Activated CD8-positive, alpha-beta memory T cell treated with anti-CD3 and anti-CD28 coated beads, Interleukin-2, amount 10 ng/mL, durations not matched to agents 7 days and 5 days (primary cell): ENCODE results near the gene PLEKHD1. TPM values are rescaled to one million over a fixed set of nuclear protein-coding genes. Genes with fewer than 3 reads are reported as not detected.
"Not testable (repeated sequence)": the region's sequence is repeated elsewhere in the genome, so short reads cannot be mapped to it uniquely, and the experiment has no call there.

Source experiments
- ATAC-seq: fragments of 150-1000 bp; cut with Tn5 transposase; one replicate; pipeline ENCODE4 v1.10.0; 2021; ENCODE audit warnings: moderate library complexity
- CTCF ChIA-PET: fragments of 350-600 bp; sonication (Branson Sonifier 250); formaldehyde crosslinking; loops from one replicate; lab custom pipeline; 2021; ENCODE audit warnings: antibody characterized with exemption; lab: Charles Lee
- DNase-seq: peaks from one replicate; pipeline ENCODE4 v3.0.0-alpha.2; 2020
- H3K27ac Mint-ChIP-seq: one replicate; pipeline ENCODE4 v1.8.0; 2021; ENCODE audit warnings: mild to moderate bottlenecking, mixed read lengths
- H3K27me3 Mint-ChIP-seq: one replicate; pipeline ENCODE4 v1.8.0; 2021; ENCODE audit warnings: mixed read lengths
- H3K36me3 Mint-ChIP-seq: one replicate; pipeline ENCODE4 v1.8.0; 2021; ENCODE audit warnings: mild to moderate bottlenecking, mixed read lengths
- H3K4me1 Mint-ChIP-seq: one replicate; pipeline ENCODE4 v1.8.0; 2021; ENCODE audit warnings: mixed read lengths
- H3K4me3 Mint-ChIP-seq: one replicate; pipeline ENCODE4 v1.8.0; 2021; ENCODE audit warnings: mild to moderate bottlenecking, moderate library complexity, mixed read lengths
- H3K9me3 Mint-ChIP-seq: one replicate; pipeline ENCODE4 v1.8.0; 2022; ENCODE audit warnings: low read depth, mixed read lengths
- total RNA-seq, 2 experiments: library from RNA; stranded (reverse); gene quantifications; one replicate each; pipeline ENCODE4 v1.2.3, GENCODE V29; 2021

Gene PLEKHD1
- total RNA-seq, 2 experiments from 2014 or later: 0.05 to 0.12 TPM

DNA sequence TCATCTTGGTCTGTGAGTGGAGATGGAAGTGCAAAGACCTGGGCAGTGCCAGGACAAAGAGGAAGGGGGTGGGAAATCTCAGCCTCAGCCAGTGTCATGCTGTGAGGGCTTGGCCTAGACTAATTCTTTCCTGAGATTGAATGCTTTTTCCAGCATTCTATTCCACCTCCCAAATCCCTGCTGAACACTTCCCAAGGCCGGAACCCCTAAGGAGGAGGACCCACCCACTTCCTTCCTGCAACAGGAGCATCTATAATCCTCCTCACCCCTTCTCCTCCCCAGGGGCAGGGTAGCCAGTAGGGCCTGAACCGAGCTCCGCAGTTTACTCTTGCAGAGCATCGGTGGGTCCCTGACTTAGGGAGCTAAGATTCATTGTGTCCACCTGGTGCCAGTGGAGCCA is 3.2 kb downstream of the PLEKHD1 start:
- ATAC-seq: no peak
- no peak overlapping the region for H3K4me3 Mint-ChIP-seq

DNA sequence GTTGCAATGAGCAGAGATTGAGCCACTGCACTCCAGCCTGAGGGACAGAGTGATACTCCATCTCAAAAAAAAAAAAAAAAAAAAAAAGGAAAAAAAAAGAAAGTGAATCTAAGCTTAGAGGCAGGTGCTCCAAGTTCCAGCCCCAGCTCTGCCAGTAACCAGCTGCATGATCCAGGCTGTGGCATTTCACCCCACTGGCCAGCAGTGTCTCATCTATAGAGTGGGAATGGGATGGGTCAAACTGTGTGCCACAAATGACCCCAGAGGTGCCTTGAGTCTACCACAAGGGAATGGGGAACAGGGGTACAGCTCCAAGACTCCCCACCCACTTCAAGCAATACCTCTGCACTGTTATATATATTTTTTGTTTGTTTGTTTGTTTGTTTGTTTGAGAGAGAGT is 5.0 kb downstream of the PLEKHD1 start:
- Mint-ChIP-seq H3K36me3 (no peaks in the 10 kb centered on the region), H3K4me3 (no peak overlapping the region), H3K27ac (no peak overlapping the region), H3K9me3 (no peaks in the 10 kb centered on the region), H3K27me3 (peaks cover 32% of the 10 kb centered on the region), H3K4me1 (no peaks in the 10 kb centered on the region)
- ATAC-seq (no peak), DNase-seq (no peak)
- CTCF ChIA-PET: interaction anchor here (1.5 kb wide), 1 partner anchor 10 kb away, joined by 4 read pairs; no protein-coding TSS in a partner anchor

More for the DNA sequence above, 3.2 kb downstream of the PLEKHD1 start:
- CTCF ChIA-PET: interaction anchor here (0.6 to 1.5 kb wide), 2 partner anchors 8 to 13 kb away, joined by 3 to 4 read pairs; no protein-coding TSS in a partner anchor
- Mint-ChIP-seq H3K36me3 (no peaks in the 10 kb centered on the region), H3K27ac (no peak overlapping the region), H3K27me3 (peaks cover 41% of the 10 kb centered on the region), H3K9me3 (no peaks in the 10 kb centered on the region), H3K4me1 (peaks cover 2% of the 10 kb centered on the region)
- no peak for DNase-seq

DNA sequence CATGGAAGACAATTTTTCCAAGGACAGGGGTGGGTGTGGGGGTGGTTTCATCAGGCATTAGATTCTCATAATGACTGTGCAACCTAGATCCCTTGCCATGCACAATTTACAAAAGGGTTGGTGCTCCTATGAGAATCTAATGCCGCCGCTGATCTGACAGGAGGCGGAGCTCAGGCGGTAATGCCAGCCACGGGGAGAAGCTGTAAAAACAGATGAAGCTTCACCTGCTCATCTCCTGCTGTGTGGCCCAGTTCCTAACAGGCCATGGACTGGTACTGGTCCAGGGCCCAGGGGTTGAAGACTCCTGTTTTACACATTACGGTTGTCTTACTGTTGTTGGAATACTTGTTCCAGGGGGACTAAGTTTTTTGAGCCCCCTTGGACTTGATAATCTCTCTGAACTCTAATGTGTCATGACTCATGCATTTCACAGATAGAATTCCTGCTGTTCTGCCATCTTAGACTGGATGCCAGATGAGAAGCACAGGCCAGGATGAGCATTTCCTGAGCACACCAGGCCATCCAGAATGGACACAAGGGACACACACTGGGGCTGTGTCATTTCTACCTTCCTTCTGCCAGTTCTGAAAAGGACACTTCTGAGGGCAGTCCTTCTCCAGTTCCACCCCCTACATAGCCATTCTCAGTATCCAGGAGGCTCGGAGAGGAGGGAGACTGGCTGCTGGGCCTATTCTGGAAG is 5.8 kb downstream of the PLEKHD1 start:
- DNase-seq: no peak
- no peak for ATAC-seq
- H3K9me3 Mint-ChIP-seq: no peaks in the 10 kb centered on the region
- H3K4me3 Mint-ChIP-seq: no peak overlapping the region
- H3K27ac Mint-ChIP-seq: no peak overlapping the region
- CTCF ChIA-PET: no interaction called here
- H3K27me3 Mint-ChIP-seq: peaks cover 26% of the 10 kb centered on the region
- H3K36me3 Mint-ChIP-seq: no peaks in the 10 kb centered on the region
- no peaks in the 10 kb centered on the region for H3K4me1 Mint-ChIP-seq

DNA sequence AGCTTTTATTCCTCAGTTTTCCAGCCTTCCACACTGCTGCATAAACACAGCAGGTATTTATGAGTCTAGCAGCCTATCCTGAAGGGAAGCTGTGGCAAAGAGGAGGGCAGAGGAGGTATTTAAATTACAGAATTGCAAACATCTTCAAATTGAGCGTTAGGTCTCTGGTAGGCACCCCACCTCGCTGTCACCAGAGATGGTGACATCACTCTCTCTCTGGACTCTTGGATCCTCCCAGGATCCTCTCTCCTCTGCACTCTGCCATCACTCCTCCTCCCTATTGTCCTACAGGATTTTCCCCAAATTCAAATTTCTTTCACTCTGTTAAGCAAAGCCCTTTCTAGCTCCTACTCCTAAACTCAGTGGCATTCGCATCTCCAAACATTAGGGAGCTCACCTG is 6.7 kb downstream of the PLEKHD1 start:
- Mint-ChIP-seq H3K36me3 (no peaks in the 10 kb centered on the region), H3K4me1 (no peaks in the 10 kb centered on the region), H3K27ac (no peak overlapping the region), H3K4me3 (no peak overlapping the region), H3K9me3 (no peaks in the 10 kb centered on the region), H3K27me3 (peaks cover 18% of the 10 kb centered on the region)
- no peak for ATAC-seq
- CTCF ChIA-PET: no interaction called here
- DNase-seq: no peak

DNA sequence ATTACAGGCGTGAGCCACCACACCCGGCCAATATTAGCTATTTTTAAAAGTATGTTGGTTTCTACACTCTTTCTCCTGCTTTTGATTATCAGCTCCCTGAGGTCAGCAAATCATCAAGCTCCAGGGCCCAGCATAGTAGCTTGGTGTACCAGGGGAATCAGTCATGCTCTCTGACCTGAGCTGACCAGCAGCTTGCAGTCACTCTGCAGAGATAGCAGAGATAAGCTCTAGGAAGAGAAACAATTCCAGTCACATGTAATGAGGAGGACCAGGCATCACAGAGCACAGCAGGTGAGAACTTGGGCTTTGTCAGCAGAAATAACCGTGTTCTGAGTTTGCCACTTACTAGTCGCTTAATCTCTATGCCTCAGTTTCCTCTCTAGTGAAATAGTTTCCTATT is 8.5 kb downstream of the PLEKHD1 start:
- H3K27ac Mint-ChIP-seq: no peak overlapping the region
- CTCF ChIA-PET: interaction anchor here (0.6 kb wide), 1 partner anchor 14 kb away, joined by 5 read pairs; no protein-coding TSS in a partner anchor
- no peaks in the 10 kb centered on the region for H3K9me3 Mint-ChIP-seq
- no peak for ATAC-seq
- peaks cover 6% of the 10 kb centered on the region for H3K27me3 Mint-ChIP-seq
- DNase-seq: no peak
- no peak overlapping the region for H3K4me3 Mint-ChIP-seq
- H3K4me1 Mint-ChIP-seq: no peaks in the 10 kb centered on the region
- no peaks in the 10 kb centered on the region for H3K36me3 Mint-ChIP-seq

DNA sequence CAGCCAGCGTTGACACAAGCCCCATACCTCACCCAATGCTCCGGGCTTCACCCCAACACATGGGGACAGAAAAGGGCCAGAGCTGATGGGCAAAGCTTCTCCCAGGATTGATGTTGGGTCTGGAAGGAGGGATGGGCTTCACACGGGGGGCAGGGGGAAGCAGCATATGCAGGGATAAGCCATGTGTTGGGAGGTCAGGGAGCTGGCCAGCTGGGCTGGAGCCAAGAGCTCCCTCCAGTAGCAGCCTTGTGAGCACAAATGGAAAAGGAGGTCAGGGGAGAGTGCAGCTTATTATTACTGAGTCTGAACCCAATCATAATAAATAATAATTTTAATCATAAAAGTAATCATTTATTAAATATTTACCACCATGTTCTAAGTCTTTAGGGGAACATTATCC is 9.3 kb downstream of the PLEKHD1 start:
- CTCF ChIA-PET: no interaction called here
- Mint-ChIP-seq H3K36me3 (no peaks in the 10 kb centered on the region), H3K4me1 (no peaks in the 10 kb centered on the region), H3K27ac (no peak overlapping the region), H3K27me3 (peaks cover 5% of the 10 kb centered on the region), H3K9me3 (no peaks in the 10 kb centered on the region), H3K4me3 (no peak overlapping the region)
- ATAC-seq: no peak
- no peak for DNase-seq

DNA sequence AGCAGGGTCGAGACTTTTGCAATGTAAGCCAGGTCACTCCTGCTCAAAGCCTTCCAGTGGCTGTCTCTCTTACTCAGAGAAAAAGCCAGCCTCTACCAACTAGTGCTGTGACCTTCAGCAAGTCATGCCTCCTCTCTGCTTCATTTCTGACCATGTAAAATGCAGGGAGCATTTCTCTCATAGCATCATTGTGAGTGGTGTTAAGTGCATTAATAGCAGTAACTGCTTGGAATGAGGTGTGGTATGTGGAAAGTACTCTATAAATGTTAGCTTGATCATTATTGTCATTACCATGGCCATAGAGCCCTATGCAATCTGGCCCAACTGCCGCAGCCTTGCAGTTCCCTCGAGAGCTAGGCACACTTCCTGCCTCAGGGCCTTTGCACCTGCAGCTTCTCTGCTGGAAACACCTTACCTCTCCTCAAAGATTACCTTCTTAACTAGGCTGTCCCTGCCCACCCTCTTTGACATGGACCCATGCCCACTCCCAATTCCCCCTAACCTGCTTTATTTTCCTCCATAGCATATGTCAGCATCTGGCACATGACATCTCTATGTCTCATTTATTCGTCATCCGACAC is 10.9 kb downstream of the PLEKHD1 start:
- Mint-ChIP-seq H3K36me3 (no peaks in the 10 kb centered on the region), H3K9me3 (no peaks in the 10 kb centered on the region), H3K4me1 (no peaks in the 10 kb centered on the region), H3K4me3 (no peak overlapping the region), H3K27ac (no peak overlapping the region), H3K27me3 (peaks cover 5% of the 10 kb centered on the region)
- CTCF ChIA-PET: no interaction called here
- ATAC-seq (no peak), DNase-seq (no peak)

DNA sequence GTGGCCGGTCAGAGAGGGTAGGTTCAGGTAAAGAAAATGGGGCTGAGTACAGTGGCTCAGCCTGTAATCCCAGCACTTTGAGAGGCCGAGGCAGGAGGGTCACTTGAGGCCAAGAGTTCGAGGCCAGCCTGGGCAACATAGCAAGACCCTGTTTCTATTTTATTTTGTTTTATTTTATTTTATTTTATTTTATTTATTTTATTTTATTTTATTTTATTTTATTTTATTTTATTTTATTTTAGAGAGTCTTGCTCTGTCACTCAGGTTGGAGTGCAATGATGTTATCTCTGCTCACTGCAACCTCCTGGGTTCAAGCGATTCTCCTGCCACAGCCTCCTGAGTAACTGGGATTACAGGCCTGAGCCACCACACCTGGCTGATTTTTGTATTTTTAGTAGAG is 13.3 kb downstream of the PLEKHD1 start:
- H3K4me3 Mint-ChIP-seq, CTCF ChIA-PET, H3K9me3 Mint-ChIP-seq, ATAC-seq, DNase-seq, H3K27ac Mint-ChIP-seq, H3K36me3 Mint-ChIP-seq, H3K4me1 Mint-ChIP-seq: not testable (repeated sequence)
- H3K27me3 Mint-ChIP-seq: peaks cover 10% of the 10 kb centered on the region

DNA sequence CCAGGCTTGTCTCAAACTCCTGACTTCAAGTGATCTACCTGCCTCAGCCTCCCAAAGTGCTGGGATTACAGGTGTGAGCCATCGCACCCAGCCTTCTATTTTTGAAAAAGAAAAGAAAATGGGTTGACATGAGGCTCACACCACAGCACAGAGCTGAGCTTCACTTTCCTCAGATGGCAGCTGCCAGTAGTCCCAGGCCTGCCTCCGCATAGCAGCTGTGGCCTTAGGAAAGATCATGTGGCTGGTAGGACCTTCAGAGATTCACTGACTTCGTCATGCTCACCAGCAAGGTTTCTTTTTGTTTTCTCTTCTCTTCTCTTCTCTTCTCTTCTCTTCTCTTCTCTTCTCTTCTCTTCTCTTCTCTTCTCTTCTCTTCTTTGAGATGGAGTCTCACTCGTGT is 13.8 kb downstream of the PLEKHD1 start:
- not testable (repeated sequence) for H3K4me3 Mint-ChIP-seq, H3K9me3 Mint-ChIP-seq, H3K27me3 Mint-ChIP-seq, H3K4me1 Mint-ChIP-seq, H3K27ac Mint-ChIP-seq, ATAC-seq, H3K36me3 Mint-ChIP-seq, DNase-seq
- CTCF ChIA-PET: interaction anchor here (0.9 kb wide), 1 partner anchor 329 kb away, joined by 3 read pairs; no protein-coding TSS in a partner anchor

DNA sequence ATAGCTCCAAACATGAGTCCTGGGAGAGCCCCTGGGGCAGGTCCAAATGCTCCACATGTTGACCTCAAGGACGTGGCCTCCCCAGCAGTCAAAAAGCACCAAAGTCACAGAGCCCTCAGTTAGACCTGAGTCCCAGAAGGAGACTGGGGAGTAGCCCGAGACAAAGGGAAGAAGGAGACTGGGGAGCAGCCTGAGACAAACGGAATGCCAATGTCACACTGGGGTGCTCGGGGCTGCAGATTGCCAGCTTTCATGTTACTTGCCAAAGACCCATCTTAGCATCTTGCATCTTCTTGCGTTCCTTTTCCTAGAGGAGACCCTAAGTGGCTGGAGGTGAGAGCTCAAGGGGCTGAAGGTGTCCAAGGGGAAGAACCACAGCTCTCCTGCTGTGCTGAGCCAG is 14.9 kb downstream of the PLEKHD1 start:
- ATAC-seq (no peak), DNase-seq (no peak)
- no peaks in the 10 kb centered on the region for H3K36me3 Mint-ChIP-seq
- peaks cover 6% of the 10 kb centered on the region for H3K27me3 Mint-ChIP-seq
- CTCF ChIA-PET: interaction anchor here (1.1 kb wide), 1 partner anchor 270 kb away, joined by 3 read pairs; no protein-coding TSS in a partner anchor
- H3K27ac Mint-ChIP-seq: no peak overlapping the region
- H3K4me3 Mint-ChIP-seq: no peak overlapping the region
- no peaks in the 10 kb centered on the region for H3K9me3 Mint-ChIP-seq
- H3K4me1 Mint-ChIP-seq: no peaks in the 10 kb centered on the region

DNA sequence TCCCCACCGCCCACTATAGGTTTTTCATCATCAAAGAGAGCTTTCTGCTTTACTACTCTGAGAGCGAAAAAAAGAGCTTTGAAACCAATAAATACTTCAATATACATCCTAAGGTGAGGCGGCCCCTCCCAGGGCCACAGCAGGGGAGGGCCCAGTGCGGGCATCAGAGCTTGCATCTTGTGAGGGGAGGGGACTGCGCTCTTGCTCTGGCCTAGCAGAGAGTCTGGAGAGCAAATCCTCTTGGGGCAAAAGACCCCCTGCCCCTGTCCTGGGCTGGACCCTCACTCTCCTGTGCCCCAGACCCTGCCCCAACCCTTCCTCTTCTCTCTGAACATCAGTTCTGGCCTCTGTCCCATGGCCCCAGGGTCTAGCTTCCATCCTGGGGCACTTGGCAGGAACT is 15.6 kb downstream of the PLEKHD1 start:
- H3K27me3 Mint-ChIP-seq: peaks cover 6% of the 10 kb centered on the region
- CTCF ChIA-PET: interaction anchor here (1.1 kb wide), 1 partner anchor 270 kb away, joined by 3 read pairs; no protein-coding TSS in a partner anchor
- H3K36me3 Mint-ChIP-seq: no peaks in the 10 kb centered on the region
- no peaks in the 10 kb centered on the region for H3K4me1 Mint-ChIP-seq
- H3K9me3 Mint-ChIP-seq: no peaks in the 10 kb centered on the region
- H3K27ac Mint-ChIP-seq: no peak overlapping the region
- H3K4me3 Mint-ChIP-seq: no peak overlapping the region
- no peak for ATAC-seq
- no peak for DNase-seq

DNA sequence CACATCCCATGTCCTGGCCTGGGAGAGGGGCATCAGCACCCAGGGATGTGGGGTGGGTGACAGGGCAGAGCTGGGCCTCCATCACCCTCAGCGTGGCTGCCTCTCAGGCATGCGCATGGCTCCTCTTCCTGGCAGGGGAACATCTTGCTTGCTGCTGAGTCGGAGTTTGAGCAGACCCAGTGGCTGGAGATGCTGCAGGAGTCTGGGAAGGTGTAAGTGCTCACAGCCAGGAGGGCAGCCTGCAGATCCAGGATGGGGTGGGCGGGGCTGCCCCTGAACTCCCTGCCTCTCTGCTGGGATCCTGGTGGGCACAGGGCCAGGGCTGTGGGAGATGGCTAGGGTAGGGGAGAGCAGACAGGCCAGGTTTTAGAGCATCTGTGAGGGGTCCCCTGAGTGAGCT is 16.2 kb downstream of the PLEKHD1 start:
- no peak overlapping the region for H3K4me3 Mint-ChIP-seq
- no peak overlapping the region for H3K27ac Mint-ChIP-seq
- peaks cover 6% of the 10 kb centered on the region for H3K27me3 Mint-ChIP-seq
- H3K36me3 Mint-ChIP-seq: no peaks in the 10 kb centered on the region
- no peaks in the 10 kb centered on the region for H3K4me1 Mint-ChIP-seq
- DNase-seq (no peak), ATAC-seq (no peak)
- H3K9me3 Mint-ChIP-seq: no peaks in the 10 kb centered on the region
- CTCF ChIA-PET: interaction anchor here (1.1 kb wide), 1 partner anchor 271 kb away, joined by 3 read pairs; no protein-coding TSS in a partner anchor

DNA sequence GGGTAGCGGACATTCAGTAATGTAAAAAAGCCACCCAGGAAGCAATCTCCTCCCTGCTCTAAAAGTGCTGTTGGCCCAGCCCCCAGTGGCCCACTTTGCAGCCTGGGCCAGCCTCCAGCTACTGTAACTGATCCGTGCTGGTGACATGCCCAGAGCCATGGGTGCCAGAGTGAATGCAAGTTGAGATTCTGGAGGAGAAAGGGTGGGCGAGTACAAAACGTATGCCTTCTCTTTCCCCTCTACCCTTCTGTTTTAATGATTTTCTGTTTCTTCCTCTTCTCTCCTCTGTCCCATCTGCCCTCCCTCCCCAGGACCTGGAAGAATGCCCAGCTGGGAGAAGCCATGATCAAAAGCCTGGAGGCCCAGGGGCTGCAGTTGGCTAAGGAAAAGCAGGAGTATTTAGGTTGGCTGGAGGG is 16.9 kb downstream of the PLEKHD1 start:
- H3K9me3 Mint-ChIP-seq: no peaks in the 10 kb centered on the region
- DNase-seq (no peak), ATAC-seq (no peak)
- H3K36me3 Mint-ChIP-seq: no peaks in the 10 kb centered on the region
- H3K4me1 Mint-ChIP-seq: no peaks in the 10 kb centered on the region
- H3K27me3 Mint-ChIP-seq: peaks cover 6% of the 10 kb centered on the region
- CTCF ChIA-PET: no interaction called here
- no peak overlapping the region for H3K27ac Mint-ChIP-seq
- no peak overlapping the region for H3K4me3 Mint-ChIP-seq

DNA sequence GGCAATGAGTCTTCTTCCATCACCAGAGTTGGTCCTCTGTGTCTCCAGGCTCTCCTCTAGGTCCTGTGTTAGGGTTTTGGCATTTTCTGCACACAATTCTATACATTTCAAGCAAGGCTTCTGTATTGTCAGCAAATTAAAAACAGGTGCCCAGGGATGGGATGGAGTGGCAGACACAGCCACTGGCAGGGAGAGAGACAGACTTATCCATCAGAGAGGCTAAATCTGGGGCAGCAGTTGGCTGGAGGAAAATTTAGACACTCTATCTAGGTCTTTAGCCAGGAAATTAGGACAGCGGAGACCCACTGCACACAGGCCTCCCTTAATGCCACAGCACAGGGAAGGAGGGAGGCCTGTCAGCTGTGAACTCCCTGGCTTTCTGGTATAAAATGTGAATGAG is 20.2 kb downstream of the PLEKHD1 start:
- Mint-ChIP-seq H3K9me3 (no peaks in the 10 kb centered on the region), H3K36me3 (no peaks in the 10 kb centered on the region), H3K4me1 (no peaks in the 10 kb centered on the region), H3K27me3 (peaks cover 16% of the 10 kb centered on the region), H3K4me3 (no peak overlapping the region), H3K27ac (no peak overlapping the region)
- ATAC-seq (no peak), DNase-seq (no peak)
- CTCF ChIA-PET: interaction anchor here (1.0 to 2.6 kb wide), 3 partner anchors 13 to 69 kb away, joined by 4 to 6 read pairs (median 6); no protein-coding TSS in a partner anchor
